ENCODE measurements around the gene AZGP1. TPM values are rescaled to one million over a fixed set of nuclear protein-coding genes. Genes with fewer than 3 reads are reported as not detected.

AZGP1 gene
- total and polyA plus RNA-seq, 2 of the 13 experiments (the other 11 are each of a cell fraction or from before 2014, with no cell fraction given) = 93.8 to 229 TPM

- TF ChIP-seq ZBTB40 (IDR thresholded peaks at IDR 0.05) = no peak
- TF ChIP-seq ZBTB40 (CRISPR knock-in tag; IDR thresholded peaks at IDR 0.05) = 0 out of 2 replicates have a peak, but pooled peaks have one; percentile 33
- TF ChIP-seq ZFYVE20 (CRISPR knock-in tag; IDR thresholded peaks at IDR 0.05; ENCODE audit: borderline replicate concordance, low read depth) = no peak
- peak; percentile 33; the same call in 1 of the 2 replicates for TF ChIP-seq RXRB (CRISPR knock-in tag; IDR thresholded peaks at IDR 0.05; ENCODE audit: borderline replicate concordance)
- TF ChIP-seq SYNCRIP (IDR thresholded peaks at IDR 0.05; ENCODE audit: insufficient read depth, low read depth, low read length) = no peak
- TF ChIP-seq ZNF317 (CRISPR knock-in tag; IDR thresholded peaks at IDR 0.05) = no peak
- no peak for TF ChIP-seq CTCF (CRISPR knock-in tag; IDR thresholded peaks at IDR 0.05)
- TF ChIP-seq ZNF264 (CRISPR knock-in tag; IDR thresholded peaks at IDR 0.05) = 0 out of 2 replicates have a peak, but pooled peaks have one; percentile 43
- no peak; the same call in 1 of the 2 replicates for TF ChIP-seq ZNF501 (CRISPR knock-in tag; IDR thresholded peaks at IDR 0.05)
- no peak; the same call in 1 of the 2 replicates for TF ChIP-seq ZNF580 (CRISPR knock-in tag; IDR thresholded peaks at IDR 0.05; ENCODE audit: borderline replicate concordance, low read depth)
- TF ChIP-seq NCOA2 (CRISPR knock-in tag; IDR thresholded peaks at IDR 0.05) = no peak
- TF ChIP-seq PRMT3 (CRISPR knock-in tag; IDR thresholded peaks at IDR 0.05; ENCODE audit: borderline replicate concordance, low read depth) = no peak
Observed at GRCh38 chr7:99975782-99976521, at the start of gene AZGP1 (continued).

Data from HepG2 (cell line).